DMS 273 treated with DMSO at 0.1 percent for 48 hours (cell line): ENCODE measurements around the gene GPC5.

Experiments used
- DNase-seq: peaks from one replicate; lab custom pipeline; 2025; lab: John Stamatoyannopoulos, UW

Gene GPC5

DNA sequence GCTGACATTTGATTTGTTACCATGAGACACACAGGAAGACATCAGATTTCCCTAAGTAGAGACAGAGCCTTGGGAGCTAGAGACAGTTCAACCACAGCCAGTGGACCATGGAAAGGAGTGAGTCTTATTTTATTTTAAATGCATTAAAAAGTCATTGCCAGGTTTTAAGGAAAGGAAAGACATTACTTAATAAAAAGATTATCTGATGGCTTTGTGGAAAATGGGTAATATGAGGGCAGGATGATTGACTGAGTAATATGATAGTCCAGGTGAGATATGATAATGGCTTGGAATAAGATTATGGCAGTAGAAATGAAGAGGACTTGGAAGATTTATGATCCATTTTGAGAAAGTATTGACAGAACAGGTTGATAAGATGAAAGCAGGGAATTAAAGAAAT, 580.1 kb downstream of the GPC5 start:
- DNase-seq, result no peak

DNA sequence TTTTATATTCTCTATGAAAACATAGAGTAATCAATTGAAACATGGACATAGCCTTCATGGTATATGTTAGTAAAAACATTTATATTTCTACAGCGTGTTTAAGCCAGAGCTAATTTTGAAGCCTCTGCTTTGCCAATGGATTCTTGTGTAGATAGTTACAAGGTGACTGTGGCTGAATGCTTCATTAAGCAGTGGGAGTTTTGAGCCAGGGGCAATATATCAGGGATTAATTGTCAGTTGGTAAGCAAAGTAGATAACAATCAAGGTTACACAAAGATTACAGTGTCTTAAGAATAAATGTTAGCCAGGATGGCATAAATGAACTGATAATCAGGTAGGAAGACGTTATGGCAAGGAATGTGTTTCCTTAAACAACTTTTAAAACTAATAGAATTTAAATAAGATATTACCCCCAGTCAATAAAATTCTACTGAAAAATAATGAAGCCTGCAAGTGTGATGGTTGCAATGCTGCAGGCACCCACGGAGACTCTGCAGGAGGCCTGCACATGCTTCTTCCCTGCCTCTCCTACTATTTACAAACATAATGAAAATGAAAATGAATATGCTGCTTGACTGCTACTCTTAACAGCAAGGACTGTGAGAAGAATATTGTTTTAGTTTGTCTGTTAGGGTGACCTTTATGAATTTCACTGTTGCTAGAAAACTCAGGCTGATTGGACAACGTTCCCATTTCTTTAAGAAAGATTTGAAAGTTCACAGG, 588.5 kb downstream of the GPC5 start:
- DNase-seq, result no peak

DNA sequence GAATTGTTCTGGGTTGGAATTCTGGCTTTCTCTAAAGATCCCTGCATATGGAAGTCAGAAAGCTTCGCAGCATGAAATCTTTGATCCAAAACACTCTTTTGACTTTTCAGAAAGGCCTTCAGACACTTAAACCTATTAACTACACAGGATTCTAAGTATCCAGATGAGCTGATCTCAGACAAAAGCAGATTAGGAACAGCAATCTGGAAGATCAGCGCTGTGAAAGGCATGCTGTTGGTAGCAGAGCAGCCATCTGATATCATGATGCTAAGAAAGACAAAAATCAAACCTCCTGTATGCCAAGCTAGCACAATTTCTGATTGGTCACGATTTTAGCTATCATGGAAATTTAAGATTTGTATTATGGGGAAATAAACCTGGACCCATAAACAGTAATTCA, 589.9 kb downstream of the GPC5 start:
- DNase-seq, result no peak

DNA sequence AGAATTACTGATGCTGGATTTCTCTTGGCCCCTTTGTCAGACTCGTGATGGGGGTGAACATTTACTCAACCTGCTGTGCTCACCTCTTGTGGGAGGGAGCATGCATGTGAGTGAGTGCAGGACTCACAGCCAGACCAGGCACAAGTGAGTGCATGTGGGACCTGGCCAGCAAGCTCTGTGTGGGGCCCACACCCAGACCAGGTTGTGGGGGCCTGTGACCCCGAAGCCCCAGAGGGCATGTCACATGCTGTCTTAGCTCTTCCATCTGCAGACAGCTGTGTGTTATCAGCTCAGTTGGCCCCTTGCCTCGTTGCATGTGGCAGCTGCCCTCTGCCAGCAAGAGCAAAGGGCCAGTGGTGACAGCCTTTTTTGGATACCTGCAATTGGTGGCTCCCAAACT, 614.4 kb downstream of the GPC5 start:
- DNase-seq, result no peak

DNA sequence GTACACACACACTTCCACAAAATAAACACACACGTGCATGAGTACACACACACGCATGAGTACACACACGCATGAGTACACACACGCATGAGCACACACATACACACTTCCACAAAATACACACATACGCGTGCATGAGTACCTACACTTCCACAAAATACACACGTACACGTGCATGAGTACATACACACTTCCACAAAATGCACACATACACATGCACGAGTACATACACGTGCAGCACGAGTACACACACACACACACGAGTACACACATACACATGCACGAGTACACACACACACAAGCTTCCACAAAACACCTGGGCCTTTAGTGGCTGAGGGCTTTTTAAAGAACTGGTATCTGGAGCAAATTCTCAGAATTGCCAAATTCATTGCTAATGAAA, 619.3 kb downstream of the GPC5 start:
- no peak for DNase-seq

DNA sequence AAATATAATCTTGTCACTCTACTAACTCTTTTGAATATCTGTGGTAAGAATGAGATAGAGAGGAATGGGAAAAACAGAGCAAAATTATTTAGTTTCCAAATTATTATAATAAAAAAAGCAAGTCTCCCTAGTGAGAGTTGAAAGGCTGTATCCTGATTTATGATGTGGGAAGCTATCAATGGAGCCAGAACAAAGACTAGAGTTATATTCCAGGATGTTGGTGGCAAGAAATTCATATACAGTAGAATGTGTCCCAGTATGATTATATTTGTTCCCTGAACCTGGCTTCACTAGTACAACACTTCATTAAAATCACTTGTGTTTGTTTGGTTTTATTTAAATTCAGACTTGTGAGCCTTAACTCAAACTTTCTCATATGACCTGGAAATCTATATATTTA, 630.3 kb downstream of the GPC5 start:
- no peak for DNase-seq

DNA sequence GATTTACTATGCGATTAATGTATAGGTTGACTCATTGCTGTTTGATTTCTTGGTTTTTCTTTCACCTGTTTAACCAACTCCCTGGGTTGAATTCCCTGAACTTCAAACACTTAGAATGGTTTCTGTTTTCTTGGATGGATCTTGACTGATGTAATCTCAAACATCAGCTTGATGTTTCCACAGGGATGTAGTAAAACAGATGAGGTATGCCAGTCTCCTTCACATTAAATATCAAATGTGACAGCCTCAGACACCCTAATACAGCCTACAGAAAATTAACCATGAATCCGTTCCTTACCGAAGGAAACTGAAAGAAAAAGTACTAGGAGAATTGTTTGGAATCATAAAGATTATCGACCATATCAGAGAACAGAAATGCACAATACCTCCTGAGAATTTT, 631.2 kb downstream of the GPC5 start:
- no peak for DNase-seq

DNA sequence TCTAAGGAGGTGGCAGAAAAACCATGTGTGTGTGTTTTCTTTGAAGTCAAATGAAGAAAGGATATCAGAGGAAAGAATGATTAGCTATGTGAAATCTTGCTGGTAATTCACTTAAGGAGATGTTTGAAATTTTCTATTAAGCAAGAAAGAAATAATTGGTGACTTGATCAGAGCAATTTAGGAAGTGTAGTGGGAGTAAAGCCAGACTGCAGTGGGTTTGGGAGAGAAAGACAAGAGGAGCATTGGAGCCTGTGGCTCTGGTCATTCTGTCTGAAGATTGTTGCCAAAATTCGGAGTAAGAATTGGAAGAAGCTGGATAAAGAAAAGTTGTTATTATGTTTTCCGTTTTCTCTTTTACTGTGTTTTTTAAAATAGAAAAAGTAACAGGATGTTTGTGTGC, 640.5 kb downstream of the GPC5 start:
- no peak for DNase-seq

DNA sequence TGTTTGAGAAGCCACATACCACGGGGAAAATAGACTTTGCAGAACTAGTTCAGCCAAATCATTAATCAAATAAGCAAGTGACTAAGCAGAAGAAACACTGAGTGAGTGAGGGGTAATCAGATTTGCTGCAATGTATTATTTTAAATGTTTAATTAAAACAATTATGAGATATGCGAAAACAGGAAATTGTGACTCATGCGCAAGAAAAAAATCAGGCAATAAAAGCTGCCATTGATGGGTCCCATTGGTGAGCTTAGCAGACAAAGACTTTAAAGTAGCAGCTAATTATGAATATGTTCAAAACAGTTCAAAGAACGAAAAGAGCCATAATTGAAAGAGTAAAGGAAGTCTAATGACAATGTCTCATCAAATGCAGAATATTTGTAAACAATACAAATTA, 644.1 kb downstream of the GPC5 start:
- DNase-seq, result no peak

DNA sequence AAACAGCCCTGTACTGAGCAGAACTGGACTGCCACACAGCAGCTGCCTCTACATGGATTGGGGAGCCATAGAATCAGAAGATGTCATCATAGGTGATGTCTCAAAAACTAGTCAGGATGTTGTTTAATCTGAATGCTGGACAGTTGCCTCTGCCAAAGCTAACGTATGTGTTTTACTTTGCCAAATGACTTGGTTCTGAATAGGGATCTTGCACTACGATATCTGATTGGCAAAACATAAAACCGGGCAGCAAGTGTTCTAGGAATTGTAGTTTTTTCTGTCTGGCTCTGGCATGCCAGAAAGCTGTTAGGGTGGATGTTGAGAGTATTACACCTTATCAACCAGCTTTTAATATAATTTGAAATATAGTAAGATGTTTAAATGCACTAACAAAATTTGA, 645.9 kb downstream of the GPC5 start:
- DNase-seq, result no peak

DNA sequence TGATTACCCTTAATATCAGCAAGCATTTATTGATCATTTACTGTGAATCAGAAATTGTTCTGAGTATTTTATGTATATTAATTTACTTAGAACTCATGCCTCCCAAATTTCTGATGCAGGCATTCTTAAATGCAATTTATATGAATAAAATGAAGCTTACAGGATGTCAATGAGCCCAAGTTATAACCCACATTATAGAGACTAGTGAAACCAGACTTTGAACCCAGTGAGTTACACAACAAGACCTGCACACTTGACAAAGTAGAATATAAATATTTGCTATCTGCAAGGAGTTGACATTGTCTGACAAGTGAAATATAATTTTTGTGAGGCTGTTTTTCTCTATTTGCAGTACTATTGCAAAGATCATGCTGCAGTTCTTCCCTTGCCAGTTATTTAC, 656.0 kb downstream of the GPC5 start:
- DNase-seq, result no peak

DNA sequence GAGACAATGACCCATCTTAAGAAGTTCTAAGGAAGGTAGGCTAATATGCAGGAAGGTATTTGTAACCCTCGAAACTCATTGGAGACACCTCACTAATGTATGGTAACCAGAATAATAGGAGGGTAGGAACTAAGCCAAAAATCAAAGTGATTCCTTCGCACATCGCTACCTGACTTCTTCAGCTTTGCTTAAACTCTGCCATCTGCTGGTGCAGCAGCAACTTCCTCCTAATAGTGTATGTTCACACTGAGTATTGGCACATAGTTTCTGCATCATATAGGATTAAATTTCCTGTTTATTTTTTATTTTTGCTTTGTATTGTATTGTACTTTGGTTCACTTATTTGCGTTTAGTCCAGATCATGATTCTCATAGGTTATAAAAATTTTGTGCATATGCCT, 676.2 kb downstream of the GPC5 start:
- DNase-seq, result no peak

DNA sequence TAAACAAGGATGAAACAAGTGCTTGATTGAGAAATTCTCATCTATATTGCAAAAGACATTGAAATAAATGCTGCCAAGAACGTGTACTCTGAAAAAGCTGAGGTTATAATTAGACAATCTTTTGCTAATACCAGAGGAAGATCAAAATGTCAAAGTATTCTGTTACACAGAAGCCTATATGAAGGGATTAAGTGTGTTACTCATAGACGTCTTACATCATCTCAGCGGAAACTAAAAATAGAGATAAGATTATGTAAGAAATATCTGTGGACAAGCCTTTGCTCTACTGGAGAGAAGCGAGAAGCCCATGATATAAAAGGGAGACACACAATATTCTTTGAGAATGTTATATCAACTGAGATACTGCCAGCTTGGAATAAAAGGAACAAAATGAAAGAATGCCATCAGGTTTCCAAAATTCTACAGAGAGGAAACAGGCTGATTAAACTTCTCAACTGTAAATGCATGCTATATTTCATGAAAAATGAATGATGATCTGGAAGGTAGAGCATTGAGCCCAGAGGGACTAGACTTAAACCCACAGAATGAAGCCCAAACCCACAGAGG, 699.0 kb downstream of the GPC5 start:
- no peak for DNase-seq

DNA sequence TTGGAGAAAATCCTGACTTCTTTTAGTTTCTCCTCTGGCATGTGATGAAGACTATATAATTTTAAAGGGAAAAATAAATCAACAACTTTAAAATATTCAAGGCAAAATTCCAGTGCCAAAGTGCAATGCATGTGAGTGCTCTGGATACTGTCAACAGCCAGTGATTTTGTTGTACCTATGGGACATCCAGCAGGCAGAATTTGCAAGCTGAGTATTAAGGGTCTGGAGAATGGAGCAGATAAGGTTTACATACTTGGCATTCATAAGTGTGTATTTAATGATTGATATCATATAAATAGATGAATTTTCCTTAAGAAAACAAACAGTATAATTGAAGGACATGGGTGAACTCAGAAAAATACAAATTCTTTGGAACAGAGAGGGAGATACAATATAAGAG, 703.4 kb downstream of the GPC5 start:
- DNase-seq, result no peak

DNA sequence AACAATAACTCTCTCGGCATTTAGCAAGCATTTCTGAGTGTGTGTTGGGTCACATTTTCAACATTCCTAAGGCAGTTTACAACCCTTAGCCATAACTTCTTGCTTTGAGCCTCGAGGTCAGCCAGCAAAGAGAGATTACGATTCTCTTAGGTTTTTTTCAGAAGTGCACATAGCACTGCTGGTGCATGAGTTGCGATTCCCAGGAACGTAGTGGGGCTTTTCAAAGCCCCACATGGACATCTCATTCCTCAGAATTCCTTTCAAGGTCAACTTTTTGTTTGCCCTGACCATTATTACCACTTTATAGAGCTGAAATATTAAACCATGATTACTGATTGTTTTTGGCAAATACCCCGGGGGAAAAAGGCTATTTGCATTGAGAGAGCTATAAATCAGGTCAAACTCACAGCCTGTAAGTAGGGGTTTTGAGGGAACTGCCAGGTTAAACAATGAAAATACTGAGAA, 705.3 kb downstream of the GPC5 start:
- DNase-seq, result no peak

DNA sequence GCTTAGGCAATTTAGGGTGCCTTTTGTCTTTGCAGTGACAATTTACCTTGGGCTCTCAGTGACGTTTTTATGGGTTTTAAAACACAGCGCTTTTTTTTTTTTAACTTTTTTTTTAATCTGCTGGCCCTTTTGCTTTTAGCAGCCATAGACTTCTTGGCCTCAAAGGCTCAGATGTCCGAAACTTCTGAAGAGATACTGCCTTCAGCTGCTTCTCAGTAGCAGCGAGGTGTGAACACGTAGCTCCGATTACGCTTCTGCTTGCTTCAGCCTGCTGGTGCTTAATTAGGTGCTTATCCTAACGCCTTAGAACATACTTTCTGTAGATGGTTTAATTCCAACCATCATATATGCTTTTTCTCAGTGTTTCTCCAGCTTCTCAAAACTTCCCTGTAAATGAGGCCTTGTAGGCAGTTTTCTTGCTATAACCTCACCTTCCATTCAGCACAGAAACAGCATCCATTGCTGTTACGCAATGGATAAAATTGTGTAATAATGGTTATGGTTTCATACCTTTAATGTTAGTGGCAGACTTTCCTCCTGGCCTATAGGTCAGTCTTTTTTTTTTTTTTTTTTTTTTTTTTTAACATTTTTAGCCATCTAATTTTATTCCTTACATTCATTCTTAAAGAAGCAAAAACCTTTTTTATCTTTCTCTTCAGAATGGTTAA, 723.9 kb downstream of the GPC5 start:
- DNase-seq, result no peak

DNA sequence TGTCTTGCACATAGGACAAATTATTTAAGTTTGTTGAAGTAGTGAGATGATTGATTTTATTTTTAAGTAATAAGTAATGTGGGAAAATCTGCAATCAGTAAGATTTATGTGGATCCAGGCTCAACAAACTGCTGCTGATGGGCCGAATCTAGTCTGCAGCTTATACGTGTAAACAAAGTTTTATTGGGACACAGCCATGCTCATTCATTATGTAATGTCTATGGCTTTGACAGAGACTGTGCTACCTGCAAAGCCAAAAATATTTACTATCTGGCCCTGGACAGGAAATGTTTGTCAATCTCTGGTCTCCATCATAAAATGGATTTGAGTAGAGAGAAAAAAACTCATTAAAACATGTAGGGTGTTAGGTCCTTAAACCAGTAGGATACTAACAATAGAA, 728.0 kb downstream of the GPC5 start:
- DNase-seq, result no peak

DNA sequence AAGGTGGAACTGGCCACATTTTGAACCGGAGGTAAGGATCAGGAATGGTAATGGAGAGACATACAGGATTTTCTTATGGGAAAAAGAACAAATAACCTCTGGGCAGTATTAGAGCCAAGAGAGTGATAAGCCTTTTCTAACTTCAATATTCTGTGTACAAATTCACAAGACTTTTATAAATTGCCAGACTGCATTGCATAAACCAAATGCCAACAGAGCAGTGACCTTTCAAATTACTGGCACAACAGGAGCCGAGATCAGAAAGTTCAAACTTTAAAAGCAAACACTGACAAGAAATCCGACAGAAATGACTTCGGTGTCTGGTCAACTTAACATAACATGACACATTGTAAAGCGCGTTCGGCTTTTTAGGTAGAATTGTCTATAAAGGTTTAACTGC, 737.1 kb downstream of the GPC5 start:
- no peak for DNase-seq

DNA sequence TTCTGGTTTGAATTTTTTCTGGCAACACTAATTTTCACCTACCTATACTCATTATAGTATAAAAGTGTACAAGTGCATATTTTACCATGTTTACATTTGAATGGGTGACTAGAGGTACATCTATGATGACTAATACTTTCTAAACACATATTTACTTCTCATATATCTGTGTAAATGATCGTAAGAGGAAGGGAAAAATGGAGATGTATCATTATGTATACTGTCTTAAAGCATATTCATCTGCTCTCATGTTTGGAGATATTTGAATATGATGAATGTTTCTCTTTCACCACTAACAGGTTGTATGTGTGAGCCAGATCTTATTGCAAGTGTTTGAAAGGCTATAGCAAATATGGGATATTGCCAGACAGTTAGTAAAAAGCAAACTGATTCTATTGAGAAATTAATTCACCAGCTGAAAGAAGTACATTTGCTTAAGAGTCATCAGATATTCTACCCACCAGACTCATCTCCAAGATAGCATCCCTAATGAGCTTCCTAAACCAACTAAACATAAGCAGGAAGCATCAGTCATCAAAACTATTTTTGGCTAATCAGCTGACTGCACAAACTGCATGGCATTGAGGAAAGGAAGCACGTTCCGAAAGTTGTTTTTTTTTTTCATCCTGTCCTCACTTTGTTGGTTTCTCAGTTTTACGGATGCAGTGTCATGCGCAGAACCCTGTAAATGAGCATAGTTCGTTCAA, 738.2 kb downstream of the GPC5 start:
- no peak for DNase-seq

DNA sequence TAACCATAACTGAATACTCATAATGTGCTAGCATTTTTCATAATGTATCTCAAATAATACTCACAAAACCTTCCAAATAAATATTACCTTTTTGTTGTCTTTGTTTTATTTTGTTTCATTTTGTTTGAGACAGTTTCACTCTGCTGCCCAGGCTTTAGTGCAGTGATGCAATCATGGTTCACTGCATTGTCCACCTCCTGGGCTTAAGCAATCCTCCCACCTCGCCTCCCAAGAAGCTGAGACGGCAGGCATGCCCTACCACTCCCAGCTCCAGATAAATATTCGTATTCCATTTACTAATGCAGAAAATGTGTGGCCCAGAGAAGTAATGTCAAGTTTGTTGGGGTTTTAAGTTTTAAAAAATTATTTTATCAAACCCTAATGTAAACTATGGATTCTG, 739.1 kb downstream of the GPC5 start:
- no peak for DNase-seq

DNA sequence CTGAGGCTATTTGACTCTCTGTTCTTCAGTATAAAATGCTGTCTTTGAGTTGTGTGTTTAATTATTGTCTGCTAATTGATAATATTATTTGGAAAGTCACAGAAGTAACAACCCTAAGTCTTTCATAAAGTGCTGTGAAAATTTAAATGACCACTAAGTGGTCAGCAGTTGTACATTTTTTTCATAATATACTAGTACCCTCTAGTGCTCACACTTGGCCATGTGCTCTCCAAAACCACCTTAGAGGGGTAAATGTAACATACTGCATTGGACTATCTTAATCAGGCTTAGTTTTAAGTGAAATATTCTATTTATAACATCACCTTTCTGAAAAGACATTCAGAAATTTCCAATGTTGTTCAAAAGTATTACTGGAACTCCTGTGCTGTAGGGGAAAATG, 745.3 kb downstream of the GPC5 start:
- no peak for DNase-seq

DNA sequence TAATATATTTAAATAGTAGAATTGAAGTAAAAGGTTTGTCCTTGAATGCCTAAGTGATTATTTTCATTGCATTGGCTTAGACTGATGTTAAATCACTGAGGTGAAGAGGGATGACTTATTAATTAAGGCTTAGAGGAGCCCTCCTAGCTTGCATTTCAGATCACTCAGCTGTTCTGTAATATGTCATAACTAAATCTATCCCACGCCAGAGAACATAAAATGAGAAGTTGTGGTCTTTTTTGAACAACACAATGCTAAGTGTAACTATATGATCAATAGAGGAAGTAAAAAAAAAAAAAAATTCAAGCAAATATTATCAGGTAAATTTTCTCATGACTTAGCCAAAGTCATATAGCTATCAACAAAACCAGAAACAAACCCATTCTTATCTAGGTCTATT, 752.2 kb downstream of the GPC5 start:
- DNase-seq, result no peak

DNA sequence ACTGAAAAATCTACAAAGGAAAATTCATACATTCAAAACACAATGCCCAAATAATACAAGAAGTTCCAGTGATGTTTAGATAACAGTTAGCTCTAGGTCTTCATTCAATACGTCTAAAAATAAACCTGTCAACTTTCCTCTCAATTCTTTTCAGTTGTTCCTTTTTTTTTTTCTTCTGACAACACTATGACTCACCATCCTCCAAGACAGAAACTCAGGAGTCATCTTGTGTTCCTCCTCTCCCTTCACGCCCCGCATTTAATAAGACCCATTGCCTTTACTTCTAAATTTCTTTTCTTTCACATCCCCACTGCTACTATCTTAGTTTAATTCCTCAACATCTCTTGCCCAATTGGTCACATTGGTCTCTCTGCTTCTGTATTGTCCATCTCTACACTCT, 759.9 kb downstream of the GPC5 start:
- no peak for DNase-seq
